GM04504 (cell line): ENCODE measurements around the gene ZHX3.

Source experiments
- DNase-seq: peaks from one replicate; pipeline ENCODE4 v3.0.0-alpha.2; 2012; ENCODE audit warnings: low read depth

Gene ZHX3

GRCh38 chr20:41352666-41353065 lies 35.1 kb upstream of the ZHX3 start:
- DNase-seq: no peak

- DNase-seq: no peak
These were observed 34.6 kb upstream of the ZHX3 start for GRCh38 chr20:41352106-41352505.

GRCh38 chr20:41350408-41350962 lies 33.0 kb upstream of the ZHX3 start:
- DNase-seq: no peak

- no peak for DNase-seq
These were observed 32.4 kb upstream of the ZHX3 start for GRCh38 chr20:41349943-41350342.

- no peak for DNase-seq
These were observed 31.7 kb upstream of the ZHX3 start for GRCh38 chr20:41349266-41349665.

- no peak for DNase-seq
These were observed 31.1 kb upstream of the ZHX3 start for GRCh38 chr20:41348430-41349172.

GRCh38 chr20:41347523-41348429 lies 30.2 kb upstream of the ZHX3 start:
- no peak for DNase-seq

GRCh38 chr20:41345729-41346067 lies 28.2 kb upstream of the ZHX3 start:
- no peak for DNase-seq

GRCh38 chr20:41344938-41345728 lies 27.6 kb upstream of the ZHX3 start:
- no peak for DNase-seq

GRCh38 chr20:41344477-41344876 lies 26.9 kb upstream of the ZHX3 start:
- DNase-seq: no peak

- DNase-seq: no peak
These were observed 25.2 kb upstream of the ZHX3 start for GRCh38 chr20:41342474-41343464.

GRCh38 chr20:41340327-41341055 lies 23.0 kb upstream of the ZHX3 start, which contains the start of gene LPIN3:
TSS of gene LPIN3 (plus strand) at chr20:41340821. CDS start at chr20:41345804, 4,983 bp downstream.
- DNase-seq: peak; percentile 83

GRCh38 chr20:41339957-41340326 lies 22.4 kb upstream of the ZHX3 start:
- peak; percentile 35 for DNase-seq

- no peak for DNase-seq
These were observed 19.4 kb upstream of the ZHX3 start for GRCh38 chr20:41336711-41337492.

- no peak for DNase-seq
These were observed 18.1 kb upstream of the ZHX3 start for GRCh38 chr20:41335591-41335990.

GRCh38 chr20:41334443-41335421 lies 17.2 kb upstream of the ZHX3 start:
- no peak for DNase-seq

- no peak for DNase-seq
These were observed 16.5 kb upstream of the ZHX3 start for GRCh38 chr20:41334036-41334435.

- DNase-seq: no peak
These were observed 14.2 kb upstream of the ZHX3 start for GRCh38 chr20:41331731-41332130.
